HG03520 (cell line): Measurements from ENCODE around the gene GP5.

ENCODE experiments used
- ATAC-seq: cut with Tn5 transposase; IDR thresholded peaks from one replicate; pipeline ENCODE4 v1.9.1; 2021; ENCODE audit warnings: mild to moderate bottlenecking, moderate library complexity; ENCODE audit not compliant: unreplicated experiment

The GP5 gene

DNA sequence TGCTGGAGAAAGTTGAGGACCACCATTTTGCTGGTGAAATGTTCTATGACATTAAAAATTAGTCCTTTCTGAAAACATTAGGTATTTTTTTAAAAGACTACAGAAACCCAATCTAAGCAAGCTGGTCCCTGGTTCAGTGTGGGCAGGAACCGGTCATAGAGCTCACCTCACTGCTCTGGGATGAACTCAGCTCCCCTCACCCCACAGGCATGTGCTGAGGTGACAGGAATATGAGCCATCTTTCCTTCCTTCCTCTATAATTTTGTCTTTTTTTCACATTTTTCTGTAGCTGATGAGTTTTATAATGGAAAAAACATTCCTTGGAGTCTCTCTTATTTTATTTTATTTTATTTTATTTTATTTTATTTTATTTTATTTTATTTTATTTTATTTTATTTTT lies 21.4 kb downstream of the GP5 start:
- no peak for ATAC-seq

GRCh38 chr3:194376241-194376560 lies 22.9 kb downstream of the GP5 start:
- no peak for ATAC-seq

DNA sequence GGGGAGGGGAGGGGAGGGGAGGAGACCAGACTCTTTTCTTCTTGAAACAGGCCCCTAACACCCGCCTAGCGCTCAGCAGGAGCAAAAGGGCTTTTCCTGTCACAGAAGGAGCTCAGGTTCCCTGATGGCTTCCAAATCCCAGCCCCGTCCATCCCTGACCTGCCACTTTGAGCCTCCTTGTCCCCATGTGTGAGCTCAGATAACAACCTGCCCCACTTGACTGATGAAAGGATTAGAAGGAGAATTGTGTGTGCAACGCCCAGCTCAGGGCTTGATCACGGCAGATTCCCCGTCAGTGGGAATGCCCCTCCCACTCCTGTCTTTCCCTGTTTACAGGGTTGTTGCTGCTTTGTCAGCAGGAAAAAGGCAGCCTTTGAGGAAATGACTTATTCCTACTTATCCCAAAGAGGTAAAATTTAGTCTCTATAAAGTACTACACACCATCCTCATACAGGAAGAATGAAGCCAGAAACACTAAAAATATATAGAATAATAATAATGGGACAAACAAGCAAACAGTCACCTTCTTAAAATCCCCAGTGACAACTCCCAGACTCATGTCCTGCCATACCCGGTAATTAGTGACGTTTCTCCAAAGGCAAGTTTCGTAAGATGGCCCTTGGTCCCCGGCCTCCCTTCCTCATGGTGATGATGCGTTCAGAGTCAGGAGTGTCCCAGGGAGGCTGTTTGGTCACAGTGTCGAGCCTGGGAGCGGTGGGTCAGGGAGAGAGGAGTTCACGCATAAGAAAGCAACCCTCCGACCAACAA lies 23.4 kb downstream of the GP5 start:
- no peak for ATAC-seq

DNA sequence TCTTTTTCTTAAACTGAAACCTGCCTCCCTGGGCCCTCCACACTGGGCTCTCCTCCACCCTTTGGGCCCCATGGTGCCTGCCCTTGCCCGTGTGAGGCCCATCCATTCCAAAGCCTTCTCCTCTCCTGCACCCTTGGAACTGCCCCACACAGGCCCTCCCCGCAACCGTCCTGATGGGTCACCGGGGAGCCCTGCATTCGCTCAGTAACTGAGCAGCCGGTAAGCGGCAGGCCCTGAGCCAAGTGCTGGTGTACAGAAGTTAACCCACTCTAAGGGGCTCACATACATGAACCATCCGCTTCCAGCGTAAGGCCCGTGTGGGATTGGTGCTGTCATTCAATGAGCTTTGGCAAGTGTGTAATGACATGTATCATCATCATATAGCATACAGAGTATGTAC lies 24.1 kb downstream of the GP5 start:
- ATAC-seq, result no peak

- no peak for ATAC-seq
These were observed 25.2 kb downstream of the GP5 start for GRCh38 chr3:194373899-194374298.

GRCh38 chr3:194373028-194373427 lies 26.0 kb downstream of the GP5 start:
- no peak for ATAC-seq

DNA sequence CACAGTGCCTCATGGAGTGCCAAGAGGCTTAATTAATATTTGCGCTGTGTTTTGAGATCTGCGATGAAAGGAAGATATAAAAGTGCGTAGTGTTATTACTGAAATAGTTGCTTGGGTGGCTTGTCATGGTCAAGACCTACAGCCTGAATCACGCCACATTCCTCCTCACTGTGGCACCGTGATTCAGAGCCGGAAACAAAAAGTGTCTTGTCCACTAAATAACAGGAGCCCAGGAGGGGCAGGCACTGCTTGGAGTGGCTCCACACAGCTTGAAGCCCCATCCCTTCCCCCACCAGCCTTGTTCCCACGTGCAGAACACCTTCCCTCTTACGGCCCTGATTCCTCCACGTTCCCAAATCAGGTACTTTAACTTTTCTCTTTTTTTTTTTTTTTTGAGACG lies 28.3 kb downstream of the GP5 start:
- ATAC-seq, result no peak

- ATAC-seq, result no peak
These were observed 29.4 kb downstream of the GP5 start, which contains the start of gene LRRC15 for GRCh38 chr3:194369522-194370279. LRRC15 (minus strand) TSS chr3:194369743; CDS start chr3:194361043, 8,700 bp downstream.

- ATAC-seq, result no peak
These were observed 30.1 kb downstream of the GP5 start for GRCh38 chr3:194368918-194369317.

- ATAC-seq, result no peak
These were observed 30.8 kb downstream of the GP5 start for GRCh38 chr3:194367992-194368841.

DNA sequence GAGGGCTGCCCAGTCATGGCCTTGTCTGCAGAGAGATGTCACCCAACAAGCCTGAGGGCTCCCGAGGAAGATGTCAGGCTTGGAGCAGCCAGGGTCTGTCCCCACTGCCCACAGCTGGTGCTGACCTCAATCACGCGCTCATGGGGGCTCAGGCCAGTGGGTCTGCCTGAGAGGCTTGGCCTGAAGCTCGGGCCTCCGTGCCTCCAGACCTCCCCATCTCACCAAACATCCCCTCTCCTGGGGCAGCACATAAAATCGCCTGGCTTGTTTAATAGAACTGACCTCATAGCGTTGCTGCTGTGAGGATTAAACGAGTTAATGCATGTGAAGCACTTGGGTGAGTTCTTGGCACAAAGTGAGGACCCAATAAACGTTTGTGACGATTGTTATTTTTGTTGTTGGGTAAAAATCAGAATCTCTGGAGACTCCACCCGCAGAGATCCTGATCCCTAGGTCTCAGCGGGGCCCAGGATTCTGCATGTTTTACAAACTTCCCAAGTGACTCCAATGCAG lies 33.0 kb downstream of the GP5 start:
- no peak for ATAC-seq

DNA sequence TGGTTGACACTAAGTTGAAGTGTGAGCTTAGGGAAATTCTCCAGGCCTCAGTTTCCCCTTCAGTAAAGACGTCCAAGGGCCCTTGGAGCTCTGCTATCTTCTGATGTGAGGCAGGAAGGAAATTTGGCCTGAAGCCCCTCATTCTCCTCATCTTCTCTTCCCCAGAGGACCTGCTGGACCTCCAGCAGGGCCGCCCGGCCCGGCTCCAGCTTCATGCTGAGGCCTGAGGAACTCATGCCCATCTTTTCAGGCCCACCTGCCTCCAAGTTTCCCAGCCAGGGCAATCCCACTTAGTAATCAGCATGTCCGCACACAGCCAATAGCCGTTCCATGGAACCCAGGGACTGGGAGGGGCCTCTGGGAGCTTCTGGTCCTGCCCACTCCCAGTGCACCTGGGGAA lies 33.5 kb downstream of the GP5 start:
- ATAC-seq, result no peak

DNA sequence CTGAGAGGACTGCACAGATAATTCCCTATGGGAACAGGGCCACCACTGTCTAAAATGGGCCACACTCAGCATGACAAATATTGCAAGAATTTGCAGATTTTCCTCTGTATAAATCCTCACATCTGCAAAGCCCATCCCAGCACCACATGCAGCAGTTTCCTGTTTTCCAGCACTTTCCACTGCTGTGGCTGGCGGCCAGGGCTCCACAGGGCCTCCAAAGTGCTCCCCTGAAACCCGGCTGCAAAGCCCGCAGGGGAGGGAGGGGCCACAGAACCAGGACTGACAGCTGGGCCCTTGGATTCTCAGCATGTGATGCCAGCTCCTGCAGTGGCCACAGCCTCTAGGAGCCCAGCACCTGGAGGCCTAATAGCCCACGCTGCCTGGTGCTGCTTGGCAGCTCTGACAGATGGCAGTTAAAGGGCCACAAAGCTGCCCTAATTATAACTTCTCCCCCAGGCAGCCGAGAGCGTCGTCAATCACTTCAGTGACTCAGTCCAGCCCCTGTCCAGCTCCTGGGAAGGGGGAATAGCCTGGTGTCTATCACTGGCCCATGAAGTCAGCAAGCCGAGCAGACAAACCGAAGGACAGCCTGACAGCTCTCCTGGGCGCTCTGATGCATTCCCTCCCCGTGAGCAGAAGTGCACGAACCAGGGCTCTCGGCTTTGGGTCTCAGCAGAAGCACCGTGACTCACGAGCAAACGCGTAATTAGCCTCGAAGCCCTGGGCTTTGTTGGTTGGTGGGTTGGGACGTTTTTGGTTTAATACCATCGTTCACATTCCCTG lies 34.2 kb downstream of the GP5 start:
- no peak for ATAC-seq

DNA sequence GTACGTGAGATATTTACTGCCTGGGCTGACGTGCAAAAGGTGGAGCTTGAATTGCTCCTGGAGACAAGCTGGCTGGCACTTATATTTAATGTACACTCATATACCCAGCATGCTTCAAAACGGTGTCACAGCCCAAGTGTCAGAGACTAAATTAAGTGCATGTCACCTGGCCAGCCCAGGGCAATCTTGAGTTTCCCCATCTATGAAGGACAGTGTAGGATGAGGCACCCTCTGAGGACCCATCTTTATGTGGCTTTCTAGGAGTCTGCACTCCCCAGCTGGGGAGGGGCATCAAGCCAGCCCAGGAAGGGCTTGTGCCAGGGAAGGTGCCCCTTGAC lies 34.8 kb downstream of the GP5 start:
- no peak for ATAC-seq

GRCh38 chr3:194360568-194360967 lies 38.5 kb downstream of the GP5 start:
- ATAC-seq, result no peak

DNA sequence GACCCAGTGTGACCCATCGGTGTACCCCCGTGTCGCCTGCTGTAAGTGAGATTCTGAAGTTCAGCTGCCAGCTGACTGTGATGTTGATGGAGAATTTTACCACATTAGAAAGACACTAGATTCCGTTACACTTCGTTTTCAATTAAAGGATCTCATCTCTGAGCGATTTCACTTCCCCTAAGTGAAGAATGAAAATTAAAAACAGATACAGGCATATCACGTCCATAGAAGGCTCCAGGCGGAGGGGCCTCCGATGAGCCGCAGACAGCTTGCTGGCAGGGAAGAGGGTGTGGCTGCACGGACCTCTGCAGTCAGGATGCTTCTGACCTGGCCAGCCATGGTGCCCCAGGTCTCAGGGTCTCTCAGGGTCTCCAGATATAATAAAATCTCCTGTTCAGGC lies 41.4 kb downstream of the GP5 start:
- no peak for ATAC-seq

- ATAC-seq, result no peak
These were observed 43.7 kb downstream of the GP5 start for GRCh38 chr3:194355379-194355778.

DNA sequence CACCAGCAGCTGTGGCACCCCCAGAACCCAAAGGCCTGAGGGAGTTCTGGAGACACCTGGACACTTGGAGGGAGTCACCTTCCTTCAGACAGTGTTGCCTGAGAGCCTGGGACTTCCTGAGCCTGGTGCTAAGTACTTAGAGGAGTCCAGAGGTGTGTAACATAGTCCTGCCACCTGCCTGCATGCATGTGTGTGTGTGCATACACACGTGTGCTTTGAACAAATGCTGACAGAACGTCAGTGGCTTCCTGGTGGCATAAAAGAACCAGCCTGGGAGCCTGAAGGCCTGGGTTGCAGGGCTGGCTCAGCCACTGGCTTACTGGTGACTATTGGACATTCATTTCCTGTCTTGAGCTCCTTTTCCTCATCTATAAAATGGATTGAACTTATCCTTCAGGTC lies 44.8 kb downstream of the GP5 start:
- no peak for ATAC-seq

- ATAC-seq, result no peak
These were observed 46.3 kb downstream of the GP5 start for GRCh38 chr3:194352667-194353246.

GRCh38 chr3:194351952-194352536 lies 47.0 kb downstream of the GP5 start:
- ATAC-seq, result no peak
